Activated T-cell treated with anti-CD3 and anti-CD28 coated beads for 24 hours (primary cell): ENCODE results near the gene EIF2D.
"Not testable (repeated sequence)": the region's sequence is repeated elsewhere in the genome, so short reads cannot be mapped to it uniquely, and the experiment has no call there.

Experiments used
- DNase-seq: peaks from one replicate; pipeline ENCODE4 v3.0.0-alpha.2; 2020; ENCODE audit warnings: low read depth

The EIF2D gene, protein sequence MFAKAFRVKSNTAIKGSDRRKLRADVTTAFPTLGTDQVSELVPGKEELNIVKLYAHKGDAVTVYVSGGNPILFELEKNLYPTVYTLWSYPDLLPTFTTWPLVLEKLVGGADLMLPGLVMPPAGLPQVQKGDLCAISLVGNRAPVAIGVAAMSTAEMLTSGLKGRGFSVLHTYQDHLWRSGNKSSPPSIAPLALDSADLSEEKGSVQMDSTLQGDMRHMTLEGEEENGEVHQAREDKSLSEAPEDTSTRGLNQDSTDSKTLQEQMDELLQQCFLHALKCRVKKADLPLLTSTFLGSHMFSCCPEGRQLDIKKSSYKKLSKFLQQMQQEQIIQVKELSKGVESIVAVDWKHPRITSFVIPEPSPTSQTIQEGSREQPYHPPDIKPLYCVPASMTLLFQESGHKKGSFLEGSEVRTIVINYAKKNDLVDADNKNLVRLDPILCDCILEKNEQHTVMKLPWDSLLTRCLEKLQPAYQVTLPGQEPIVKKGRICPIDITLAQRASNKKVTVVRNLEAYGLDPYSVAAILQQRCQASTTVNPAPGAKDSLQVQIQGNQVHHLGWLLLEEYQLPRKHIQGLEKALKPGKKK

DNA sequence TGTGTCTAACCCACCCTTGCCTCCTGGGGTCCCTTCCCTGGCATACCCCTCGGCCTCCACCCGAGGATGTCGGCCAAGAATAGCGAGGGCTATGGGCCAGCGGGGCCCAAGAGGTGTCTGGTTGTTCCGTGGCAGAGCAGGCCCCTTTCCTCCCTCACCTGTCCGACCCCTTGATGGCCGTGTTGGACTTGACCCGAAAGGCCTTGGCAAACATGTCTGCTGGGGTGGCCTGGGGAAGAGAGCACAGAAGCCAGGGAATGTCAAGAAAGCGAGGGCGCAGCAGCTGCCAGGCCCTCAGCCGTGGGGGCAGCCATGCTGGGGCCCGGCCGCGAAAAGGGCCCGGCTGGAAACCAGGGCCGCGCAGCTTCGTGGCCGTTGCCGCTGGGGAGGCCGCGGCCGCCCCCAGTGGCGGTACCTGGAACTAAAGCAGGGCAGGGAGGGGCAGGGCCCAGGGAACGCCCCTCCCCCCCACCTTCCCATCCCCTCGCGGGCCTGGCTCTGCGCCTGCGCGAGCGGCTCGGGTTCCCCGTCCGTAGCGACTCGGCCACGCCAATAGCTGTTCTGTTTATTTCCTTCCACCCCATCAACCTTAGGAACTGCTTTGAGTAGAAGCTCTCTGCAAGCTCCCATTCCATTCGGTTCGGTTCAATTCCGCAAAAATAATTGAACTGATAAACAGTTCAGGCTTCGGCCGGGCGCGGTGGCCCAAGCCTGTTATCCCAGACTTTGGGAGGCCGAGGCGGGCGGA, at the start of gene EIF2D:
TSS of gene EIF2D (minus strand) at position 337 of the 748 bp plus-strand sequence. CDS start at position 214, 123 bp downstream.
- peak; percentile 92 for DNase-seq

DNA sequence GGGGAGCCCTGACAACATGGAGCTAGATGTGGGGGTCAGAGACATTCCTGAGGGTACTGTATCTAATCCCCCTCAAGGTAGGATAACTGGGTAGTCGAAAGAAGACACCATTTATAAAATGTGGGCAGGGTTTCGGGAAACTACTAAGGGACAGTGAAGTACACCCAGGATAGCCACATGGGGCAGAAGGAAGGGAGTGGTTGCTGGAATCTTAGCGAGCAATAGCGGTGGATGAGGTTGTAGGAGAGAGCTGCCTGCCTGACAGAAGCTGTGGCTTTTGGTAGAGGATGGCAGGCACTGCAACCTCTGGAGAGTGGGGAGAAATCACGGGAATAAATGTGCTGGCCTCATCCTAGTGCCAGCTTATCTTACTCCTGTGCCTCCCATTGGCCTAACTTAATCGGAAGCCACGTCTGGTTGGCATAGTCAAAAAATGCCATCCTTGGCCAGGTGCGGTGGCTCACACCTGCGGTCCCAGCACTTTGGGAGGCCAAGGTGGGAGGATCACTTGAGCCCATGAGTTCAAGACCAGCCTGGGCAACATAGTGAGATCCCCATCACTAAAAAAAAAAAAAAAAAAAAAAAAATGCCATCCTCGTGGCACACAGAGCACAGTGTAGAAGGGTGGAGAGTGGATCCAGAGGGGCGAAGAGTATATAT, 49.0 kb upstream of the EIF2D start:
- DNase-seq, result no peak

DNA sequence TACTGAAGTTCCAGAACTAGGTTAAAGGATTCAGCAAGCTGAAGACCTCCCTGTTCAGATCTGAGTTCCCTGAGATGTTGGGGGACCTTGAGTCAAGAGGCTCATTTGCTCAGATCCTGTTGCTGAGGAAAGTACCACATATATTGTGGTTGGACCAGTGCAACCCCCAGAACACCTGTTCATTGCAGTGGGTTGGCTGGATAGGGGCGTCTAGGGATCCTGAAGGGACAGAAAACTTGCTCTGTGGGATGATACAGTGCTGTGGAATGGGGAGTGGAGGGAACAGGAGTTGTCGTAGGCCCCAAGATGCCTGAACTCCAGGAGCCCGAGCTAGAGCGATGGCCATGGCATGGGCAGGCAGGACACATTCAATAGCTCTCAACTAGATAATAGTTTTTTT, 47.9 kb upstream of the EIF2D start:
- no peak for DNase-seq

DNA sequence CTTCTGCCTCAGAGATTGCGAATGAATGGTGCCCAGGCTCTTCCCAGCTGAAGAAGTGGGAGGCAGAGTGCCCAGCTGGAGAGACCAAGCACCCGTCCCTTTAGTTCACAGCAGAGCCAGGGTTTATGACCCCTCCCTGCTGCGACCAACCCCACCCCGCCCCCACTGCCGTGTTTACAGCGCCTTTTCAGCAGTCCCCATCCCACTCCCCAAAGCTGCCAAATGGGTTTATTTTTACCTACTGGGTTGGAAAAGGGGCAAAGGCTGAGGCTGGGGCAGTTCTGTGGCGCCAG, 46.7 kb upstream of the EIF2D start:
- DNase-seq, result no peak

DNA sequence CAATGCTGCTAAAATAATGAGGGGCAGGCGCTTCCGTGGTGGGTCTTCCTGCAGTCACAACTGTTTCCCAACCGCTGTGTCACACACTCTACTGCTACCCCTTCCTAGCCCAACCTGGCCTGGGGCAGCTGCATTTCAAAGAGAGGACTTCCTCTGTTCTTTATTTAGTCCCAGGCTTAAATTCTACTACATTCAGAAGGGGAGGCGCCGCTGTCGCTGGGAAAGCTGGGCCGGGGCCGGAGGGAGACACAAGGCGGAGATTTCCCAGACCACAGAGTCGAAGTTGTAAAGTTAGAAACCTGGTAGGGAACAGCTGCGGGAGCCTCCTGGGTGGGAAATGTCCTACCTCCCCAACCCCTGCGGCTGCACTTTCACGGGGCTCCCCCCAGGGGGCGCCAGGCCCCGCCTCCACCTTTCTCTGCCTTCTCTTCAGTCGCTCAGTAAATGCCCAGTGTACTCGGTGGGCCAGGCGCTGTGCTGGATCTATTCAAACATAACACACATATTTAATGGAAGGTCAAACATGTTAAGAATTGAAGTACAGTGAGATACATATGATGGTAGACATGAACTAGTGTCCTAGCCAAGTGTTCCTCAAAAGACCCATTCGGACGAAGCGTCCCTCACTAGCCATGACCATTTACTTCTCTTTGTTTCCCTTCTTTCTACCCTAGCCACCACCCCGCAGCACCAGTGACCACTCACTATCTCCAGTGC, 46.2 kb upstream of the EIF2D start:
- peak; percentile 45 for DNase-seq

DNA sequence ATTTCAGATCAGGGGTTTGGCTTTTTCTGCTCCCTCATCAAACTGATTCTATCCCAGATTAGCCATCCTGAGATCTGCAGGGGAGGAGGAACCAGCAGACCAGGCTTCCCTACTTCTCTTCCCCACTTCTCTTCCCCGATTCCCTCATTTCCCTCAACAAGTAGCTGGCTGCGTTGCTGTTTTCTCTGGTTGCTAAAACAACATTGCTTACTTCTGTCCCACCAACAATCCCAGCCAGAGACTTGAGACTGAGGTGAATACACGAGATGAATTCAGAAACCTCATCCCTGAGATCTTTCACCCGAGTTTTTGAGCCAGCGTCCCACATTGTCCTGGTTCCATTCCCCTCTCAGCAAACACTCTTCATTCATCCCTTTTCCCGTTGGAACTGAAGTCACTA, 45.5 kb upstream of the EIF2D start:
- DNase-seq, result no peak

DNA sequence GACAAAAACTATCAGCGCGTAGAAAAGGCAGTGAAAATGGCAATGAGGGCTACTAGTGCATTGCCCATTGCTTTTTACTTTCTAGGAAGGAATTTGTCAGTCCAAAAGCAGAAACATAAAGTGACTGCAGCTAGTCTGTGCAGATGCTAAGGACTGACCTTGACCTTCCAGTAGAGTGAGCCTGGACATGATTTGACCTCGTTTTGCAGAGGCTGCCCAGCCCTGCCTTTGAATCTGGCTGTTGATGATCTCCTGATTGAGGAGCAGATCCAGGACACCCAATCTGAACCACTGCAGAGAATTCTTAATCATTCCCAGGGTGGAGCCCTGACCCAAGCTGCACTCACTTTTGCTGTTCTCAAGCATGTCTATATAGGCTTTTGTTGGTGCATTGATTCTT, 44.7 kb upstream of the EIF2D start:
- DNase-seq, result no peak

DNA sequence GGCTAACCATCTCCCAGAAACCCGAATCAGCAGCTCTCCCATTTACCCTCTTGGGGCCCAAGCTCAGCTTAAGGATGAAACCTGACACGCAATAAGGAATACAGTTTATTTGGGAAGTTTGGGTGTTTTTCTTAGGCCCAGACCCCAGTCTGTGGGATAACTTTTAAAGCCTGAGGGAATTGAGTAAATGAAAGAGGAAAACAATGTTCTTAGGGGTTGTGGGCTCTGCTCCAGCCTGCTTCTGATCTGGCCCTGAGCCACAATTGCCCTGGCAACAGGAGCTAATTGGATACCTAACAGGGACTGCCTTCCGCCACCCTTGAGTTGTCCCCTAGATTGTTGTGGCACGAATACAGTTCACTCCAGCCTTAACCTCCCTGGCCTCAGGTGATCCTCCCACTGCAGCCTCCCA, 43.2 kb upstream of the EIF2D start:
- no peak for DNase-seq

DNA sequence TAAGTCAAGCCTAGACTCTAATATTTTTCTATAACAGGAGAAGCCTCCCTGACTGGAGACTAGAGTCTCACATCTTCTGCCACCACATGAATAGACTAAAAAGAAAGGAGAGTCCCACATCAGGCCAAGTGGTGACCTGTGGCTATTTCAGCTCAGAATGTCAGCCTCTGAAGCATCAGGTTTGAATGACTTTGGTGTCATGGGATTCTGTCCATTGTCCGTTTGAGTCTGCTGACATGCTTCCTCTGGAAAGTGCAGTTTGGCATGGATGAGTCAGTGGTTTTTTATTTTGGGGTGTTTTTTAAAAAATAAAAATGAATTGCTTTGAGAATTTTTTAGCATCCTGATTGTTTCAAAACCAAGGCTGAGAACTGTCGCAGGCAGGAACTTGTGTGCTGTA, 42.6 kb upstream of the EIF2D start:
- no peak for DNase-seq

DNA sequence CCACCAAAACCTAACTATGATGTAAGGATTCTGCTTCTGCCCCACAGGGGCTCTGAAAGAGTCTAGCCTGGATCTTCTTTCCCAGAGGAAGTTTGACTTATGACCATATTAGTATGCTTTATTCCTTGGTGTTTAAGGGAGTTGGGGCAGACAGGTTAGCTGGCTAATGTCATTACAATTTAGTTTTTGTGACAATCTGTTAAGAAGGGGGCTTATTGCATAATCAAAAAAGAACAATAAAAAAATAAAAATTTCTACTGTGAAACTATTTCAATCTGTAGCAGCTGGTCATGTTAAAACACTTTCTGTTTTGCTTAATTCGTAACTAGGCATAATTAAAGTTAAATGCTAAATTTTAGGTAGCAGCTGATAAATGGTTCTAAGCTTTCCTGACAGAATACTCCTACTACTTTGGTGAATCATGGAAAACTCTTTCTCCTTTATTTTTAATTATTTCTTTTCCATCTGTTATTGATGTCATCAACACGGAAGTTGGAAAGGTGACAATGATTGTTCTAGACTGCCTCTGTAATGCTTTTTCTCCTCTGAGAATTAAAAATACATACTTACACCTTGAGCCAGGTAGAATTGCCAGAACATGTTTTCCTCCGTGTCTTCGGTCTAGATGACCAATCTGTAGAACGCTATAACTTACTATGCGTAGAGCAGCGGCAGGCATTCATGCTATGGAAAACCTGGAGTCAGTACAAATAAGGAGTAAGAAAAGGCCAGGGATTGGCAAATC, 41.6 kb upstream of the EIF2D start:
- DNase-seq, result no peak

DNA sequence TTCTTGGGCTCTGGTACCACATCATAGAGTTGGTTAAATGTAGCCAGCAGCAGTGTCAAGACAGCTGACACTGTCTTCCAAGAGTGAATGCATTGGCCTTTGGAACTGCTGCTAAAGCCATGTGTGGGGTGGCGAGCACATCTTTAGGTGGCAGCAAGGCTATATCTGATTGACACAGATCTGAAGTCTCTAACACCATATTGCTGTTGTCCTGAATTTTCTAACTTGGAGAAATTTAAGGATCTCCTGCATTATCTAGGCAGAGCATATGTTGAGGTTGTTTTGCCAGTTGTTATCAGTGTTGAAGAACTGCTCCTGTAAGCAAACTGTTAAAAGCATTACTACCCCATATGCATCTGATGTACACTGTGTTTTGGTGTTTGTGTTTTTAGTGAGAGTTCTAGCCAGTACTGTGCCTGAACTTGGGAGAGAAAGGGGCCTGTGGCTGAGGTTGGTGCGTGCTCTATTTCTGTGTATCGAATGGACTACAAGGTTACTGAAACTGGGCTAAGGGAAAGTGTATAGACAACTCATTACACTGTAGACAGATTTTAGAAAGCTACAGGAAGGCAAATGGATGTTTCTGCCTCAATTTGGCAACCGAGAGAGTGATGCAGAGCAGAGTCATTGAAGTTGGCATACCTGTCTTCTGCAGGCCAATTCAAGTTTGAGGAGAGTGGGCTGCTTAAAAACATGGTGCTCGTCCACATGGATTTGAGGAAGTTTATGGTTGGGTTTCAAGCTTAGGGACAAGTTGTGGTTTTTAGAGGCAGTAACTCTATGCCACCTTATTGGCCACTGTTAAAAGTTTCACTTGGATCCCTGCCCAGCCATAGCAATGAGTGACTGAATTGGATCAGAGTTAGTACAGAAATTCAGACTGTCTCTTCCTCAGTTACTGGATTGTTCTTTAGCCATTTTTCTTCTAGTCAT, 40.0 kb upstream of the EIF2D start:
- no peak for DNase-seq

DNA sequence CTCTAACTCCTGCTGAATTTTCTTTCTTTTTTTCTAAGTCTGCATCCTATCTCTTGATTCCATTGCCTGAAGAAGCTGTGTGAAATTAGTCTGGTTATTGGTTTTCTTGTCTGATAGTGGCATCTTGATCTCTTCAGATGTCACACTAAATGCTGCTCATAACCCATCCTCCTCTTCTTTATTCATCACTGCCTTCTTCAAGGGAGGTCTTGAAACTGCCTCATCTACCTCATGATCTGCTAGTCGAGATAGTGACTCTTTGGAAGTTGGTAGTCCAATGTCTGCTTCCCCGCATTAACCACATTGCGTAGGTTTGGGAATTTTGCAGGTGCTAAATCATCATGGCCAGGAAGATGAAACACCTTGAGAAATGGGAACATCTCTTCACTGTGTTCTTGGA, 38.7 kb upstream of the EIF2D start:
- no peak for DNase-seq

DNA sequence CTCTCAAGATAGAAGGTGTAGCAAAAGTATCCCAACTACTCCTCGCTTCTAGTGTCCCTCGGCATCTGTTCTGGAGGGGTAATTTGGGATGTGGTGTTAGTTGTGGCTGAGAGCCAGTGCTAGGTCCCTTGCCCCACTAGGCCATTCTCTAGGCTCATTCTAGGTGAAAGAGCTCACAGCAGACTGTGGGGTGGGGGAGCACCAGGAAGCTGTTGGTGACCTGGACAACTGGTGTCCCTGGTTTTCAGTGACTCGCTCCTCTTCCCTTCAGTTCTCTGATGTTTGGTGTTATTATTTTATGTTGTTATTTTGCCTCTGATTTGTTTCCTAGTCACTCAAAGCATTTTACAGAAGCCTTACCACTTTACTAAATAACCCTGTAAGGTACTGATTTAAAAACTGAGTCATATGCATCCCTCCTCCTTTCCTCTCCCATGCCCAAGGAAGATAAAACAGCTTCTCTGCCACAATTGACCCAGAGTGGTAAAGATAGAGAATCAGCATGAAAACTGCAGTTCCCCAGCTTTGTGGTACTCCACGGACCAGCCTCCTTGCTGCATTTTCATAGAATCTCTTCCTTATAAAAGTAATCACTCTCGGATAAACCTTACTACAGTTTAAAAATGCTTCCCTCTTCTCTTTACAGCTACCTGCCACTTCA, 37.1 kb upstream of the EIF2D start:
- DNase-seq, result no peak

DNA sequence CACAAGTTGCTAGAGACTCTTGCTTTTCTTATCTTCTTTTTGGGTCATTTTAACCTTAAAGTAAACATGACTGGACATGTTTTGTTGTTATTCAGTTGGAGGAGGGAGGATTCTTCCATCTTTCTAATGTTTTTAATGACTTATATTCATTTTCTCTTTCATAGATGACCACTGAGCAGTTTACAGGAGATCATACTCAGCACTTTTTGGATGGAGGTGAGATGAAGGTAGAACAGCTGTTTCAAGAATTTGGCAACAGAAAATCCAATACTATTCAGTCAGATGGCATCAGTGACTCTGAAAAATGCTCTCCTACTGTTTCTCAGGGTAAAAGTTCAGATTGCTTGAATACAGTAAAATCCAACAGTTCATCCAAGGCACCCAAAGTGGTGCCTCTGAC, 35.0 kb upstream of the EIF2D start:
- no peak for DNase-seq

DNA sequence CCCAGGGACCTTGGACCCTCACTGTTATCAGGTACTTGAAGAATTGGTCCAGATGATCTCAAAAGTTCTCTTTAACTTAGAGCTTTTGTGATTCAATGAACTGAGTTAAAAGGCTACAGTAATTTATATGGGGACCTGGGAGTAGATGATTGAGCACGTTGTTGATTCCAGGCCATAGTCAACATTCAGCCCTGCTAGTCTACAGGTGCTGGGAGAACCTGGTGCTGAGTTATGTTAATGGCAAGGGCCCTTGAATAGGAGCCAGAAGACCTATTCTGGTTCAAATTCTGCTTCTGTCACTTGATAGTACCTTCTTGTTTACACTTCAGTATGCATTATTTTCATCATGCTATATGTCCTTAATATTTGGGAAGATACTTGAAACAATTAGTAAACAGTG, 34.2 kb upstream of the EIF2D start:
- no peak for DNase-seq

DNA sequence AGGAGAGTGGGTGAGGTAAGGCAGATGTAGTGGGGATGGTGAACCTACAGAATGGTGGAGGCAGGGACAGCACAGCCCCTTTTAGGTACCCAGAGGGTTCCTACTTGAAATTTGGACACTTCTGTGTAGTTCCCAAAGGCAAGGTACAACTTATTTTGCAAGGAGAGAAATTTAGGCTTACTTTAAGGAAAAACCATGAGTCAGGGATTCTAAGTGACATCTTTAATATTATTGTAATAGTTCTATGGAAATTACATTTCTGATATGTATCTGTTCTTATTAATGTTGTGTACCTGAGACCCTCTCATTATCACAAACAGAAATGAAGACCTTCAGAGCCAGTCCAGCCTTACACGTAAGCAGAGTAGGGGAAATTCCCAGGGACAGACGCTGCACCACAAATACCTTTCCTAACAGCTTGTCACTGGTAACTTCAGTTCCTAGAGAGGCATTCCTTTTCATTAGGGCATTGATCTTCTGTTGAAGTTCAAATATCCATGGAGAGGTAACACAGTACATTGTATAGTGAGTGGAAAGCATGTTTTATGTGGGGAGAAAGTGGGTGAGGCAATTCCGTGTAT, 30.9 kb upstream of the EIF2D start:
- DNase-seq, result no peak

DNA sequence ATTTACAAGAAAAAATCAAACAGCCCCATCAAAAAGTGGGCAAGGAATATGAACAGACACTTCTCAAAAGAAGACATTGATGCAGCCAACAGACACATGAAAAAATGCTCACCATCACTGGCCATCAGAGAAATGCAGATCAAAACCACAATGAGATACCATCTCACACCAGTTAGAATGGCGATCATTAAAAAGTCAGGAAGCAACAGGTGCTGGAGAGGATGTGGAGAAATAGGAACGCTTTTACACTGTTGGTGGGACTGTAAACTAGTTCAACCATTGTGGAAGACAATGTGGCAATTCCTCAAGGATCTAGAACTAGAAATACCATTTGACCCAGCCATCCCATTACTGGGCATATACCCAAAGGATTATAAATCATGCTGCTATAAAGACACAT, 29.8 kb upstream of the EIF2D start:
- not testable (repeated sequence) for DNase-seq

DNA sequence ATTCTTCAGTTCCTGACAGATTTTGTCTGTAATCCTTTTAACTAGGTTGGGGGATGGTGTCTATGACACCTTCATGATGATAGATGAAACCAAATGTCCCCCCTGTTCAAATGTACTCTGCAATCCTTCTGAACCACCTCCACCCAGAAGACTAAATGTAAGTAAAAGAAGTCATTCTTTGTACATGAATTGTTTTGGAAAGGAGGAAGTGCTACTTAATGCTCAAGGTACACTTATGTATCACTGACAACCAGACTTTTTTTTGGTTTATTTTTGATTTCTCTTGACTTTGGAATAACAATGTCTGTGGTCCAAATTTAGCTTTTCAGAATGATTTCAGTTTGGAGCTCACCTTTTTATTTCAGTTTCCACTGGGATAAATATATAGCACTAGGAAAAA, 25.3 kb upstream of the EIF2D start:
- DNase-seq, result no peak

DNA sequence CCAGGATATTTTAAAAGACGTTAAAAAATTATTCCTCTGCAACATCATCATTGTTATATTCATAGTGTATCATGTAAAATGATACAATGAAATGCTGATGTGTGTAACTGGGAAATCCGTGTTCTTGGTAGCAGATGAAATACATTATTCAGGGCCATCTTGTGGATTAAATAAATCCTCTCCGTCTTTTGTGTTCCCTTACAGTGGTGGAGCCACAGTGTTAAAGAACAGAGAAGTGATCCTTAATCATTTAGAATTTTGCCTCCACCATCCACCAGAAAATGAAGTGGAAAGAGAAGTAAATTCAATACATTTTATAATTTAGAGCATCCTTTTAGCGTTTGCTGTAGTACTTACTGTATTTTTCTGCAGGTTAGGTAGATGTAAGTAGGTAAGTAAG, 24.4 kb upstream of the EIF2D start:
- no peak for DNase-seq

DNA sequence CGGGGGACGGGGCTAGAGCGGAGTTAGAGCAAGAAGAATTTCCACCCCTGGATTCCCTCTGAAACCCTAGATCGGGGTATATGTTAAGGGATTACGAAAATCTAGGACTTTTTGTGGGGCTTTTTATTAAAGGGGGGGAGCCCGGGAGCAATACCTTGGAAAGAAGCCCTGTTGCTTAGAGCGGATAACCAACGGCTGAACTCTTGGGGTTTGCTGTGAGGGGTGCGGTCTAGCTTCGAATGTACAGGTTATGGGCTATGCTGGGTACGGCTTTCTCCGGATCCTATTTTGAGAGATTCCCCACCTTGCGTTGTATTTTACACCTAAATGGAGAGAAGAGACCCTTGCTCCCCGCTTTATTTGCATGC, 23.7 kb upstream of the EIF2D start:
- DNase-seq, result no peak
